Measurements from ENCODE around the gene DAPL1. TPM values are rescaled to one million over a fixed set of nuclear protein-coding genes. Genes with fewer than 3 reads are reported as not detected.

Gene DAPL1, protein sequence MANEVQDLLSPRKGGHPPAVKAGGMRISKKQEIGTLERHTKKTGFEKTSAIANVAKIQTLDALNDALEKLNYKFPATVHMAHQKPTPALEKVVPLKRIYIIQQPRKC
- total RNA-seq (2014; rRNA removed; shearing (Covaris generic)) = not detected in 2 replicates

- no peak within 1 kb of the TSS for H3K4me3 ChIP-seq (ENCODE audit: insufficient read depth, low read depth, low read length)
- DNase-seq = peak; percentile 51
Observed at GRCh38 chr2:158795195-158795924, at the start of gene DAPL1. Gene DAPL1 (plus strand): TSS chr2:158795317. CDS start chr2:158795373, 56 bp downstream.

DNA sequence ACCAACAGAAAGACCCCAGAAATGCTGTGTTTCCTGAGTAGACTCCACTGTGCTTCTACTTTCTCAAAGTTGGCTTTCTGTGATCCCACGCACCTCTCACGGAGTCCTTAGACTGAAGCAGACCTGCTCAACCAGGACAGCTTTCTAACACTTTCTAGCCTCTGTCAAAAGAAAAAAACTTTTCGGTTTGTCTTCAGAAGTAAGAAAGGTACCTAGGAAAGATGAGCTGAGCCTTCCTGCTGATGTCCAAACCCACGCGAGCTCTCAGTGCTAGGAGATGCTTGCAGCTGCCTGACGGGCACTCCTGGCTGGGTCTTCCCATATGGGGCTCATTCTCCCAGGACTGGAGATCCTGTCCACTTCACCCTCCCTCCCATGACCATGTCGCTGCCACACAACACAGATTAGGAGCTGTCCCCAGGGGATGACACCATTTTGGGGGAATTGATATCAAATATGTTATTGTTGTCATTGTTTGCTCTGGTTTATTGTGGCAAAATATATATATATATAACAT lies 49.2 kb upstream of the DAPL1 start:
- no peak for DNase-seq
- H3K27me3 ChIP-seq (ENCODE audit: control insufficient read depth, insufficient read depth, low read length) = no peaks in the 10 kb centered on the region
- no peak overlapping the region for H3K4me3 ChIP-seq (ENCODE audit: insufficient read depth, low read depth, low read length)
- no peaks in the 10 kb centered on the region for H3K36me3 ChIP-seq (replicated peaks; ENCODE audit: control insufficient read depth, insufficient read depth, low read length)

More at GRCh38 chr2:158795195-158795924, at the start of gene DAPL1:
- H3K27me3 ChIP-seq (ENCODE audit: control insufficient read depth, insufficient read depth, low read length) = no peaks in the 10 kb centered on the region
- H3K36me3 ChIP-seq (replicated peaks; ENCODE audit: control insufficient read depth, insufficient read depth, low read length) = no peaks in the 10 kb centered on the region

DNA sequence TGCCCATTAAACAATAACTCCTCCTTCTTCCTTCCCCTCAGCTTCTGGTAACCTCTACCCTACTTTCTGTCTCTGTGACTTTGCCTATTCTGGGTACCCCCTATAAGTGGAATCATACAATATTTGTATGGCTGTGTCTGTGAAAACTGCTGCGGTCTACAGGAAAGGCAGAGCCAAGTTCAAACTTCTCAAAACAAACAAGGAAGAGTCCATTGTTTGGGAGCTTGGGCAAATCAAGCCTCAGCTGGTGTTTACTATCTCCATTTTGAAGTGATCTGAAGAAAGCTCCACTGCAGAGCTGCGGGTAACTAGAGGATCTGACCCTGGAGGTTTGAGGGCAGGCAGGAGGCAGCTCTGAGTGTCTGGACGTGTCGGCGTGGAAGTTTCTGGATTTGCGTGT lies 48.6 kb upstream of the DAPL1 start:
- no peak for DNase-seq
- no peaks in the 10 kb centered on the region for H3K36me3 ChIP-seq (replicated peaks; ENCODE audit: control insufficient read depth, insufficient read depth, low read length)
- no peaks in the 10 kb centered on the region for H3K27me3 ChIP-seq (ENCODE audit: control insufficient read depth, insufficient read depth, low read length)
- H3K4me3 ChIP-seq (ENCODE audit: insufficient read depth, low read depth, low read length) = no peak overlapping the region

GRCh38 chr2:158747281-158747680 lies 47.8 kb upstream of the DAPL1 start:
- Histone ChIP-seq H3K36me3 (replicated peaks; ENCODE audit: control insufficient read depth, insufficient read depth, low read length) (no peaks in the 10 kb centered on the region), H3K4me3 (ENCODE audit: insufficient read depth, low read depth, low read length) (no peak overlapping the region), H3K27me3 (ENCODE audit: control insufficient read depth, insufficient read depth, low read length) (no peaks in the 10 kb centered on the region)
- DNase-seq = no peak

DNA sequence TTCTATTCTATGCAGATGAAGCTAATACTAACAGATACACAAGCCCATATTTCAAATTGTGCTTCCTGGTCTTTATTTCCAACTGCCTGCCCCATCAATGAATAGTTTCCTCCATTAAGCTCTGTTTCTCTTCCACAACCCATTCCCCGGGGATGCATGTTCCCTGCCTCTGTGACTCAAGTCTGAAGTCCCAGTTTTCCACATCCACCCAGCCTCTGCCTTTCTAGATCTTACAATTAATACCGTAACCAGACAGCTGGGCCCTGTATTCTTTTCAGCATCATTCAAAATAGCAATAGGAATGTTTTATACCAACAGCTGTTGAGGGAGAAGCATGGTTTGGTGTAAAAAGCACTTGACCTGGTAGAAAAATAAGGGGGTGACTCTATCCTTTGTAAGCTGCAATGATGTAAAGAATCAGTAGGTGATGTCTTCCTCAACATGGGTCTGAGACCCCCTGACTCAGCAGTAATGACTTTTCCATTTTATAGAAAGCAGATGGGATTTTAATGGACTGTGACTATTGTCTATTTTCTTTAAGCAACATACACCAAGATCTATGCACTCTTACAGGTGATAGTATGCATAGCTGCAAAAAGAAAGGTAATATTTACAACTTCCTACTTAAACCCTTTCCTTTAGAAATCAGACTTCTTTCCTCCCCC lies 46.1 kb upstream of the DAPL1 start:
- Histone ChIP-seq H3K27me3 (ENCODE audit: control insufficient read depth, insufficient read depth, low read length) (no peaks in the 10 kb centered on the region), H3K4me3 (ENCODE audit: insufficient read depth, low read depth, low read length) (no peak overlapping the region), H3K36me3 (replicated peaks; ENCODE audit: control insufficient read depth, insufficient read depth, low read length) (no peaks in the 10 kb centered on the region)
- no peak for DNase-seq

GRCh38 chr2:158750458-158751125 lies 44.5 kb upstream of the DAPL1 start:
- DNase-seq = no peak
- H3K27me3 ChIP-seq (ENCODE audit: control insufficient read depth, insufficient read depth, low read length) = no peaks in the 10 kb centered on the region
- H3K36me3 ChIP-seq (replicated peaks; ENCODE audit: control insufficient read depth, insufficient read depth, low read length) = no peaks in the 10 kb centered on the region
- no peak overlapping the region for H3K4me3 ChIP-seq (ENCODE audit: insufficient read depth, low read depth, low read length)

GRCh38 chr2:158753641-158754611 lies 41.2 kb upstream of the DAPL1 start:
- H3K36me3 ChIP-seq (replicated peaks; ENCODE audit: control insufficient read depth, insufficient read depth, low read length) = no peaks in the 10 kb centered on the region
- H3K4me3 ChIP-seq (ENCODE audit: insufficient read depth, low read depth, low read length) = no peak overlapping the region
- no peaks in the 10 kb centered on the region for H3K27me3 ChIP-seq (ENCODE audit: control insufficient read depth, insufficient read depth, low read length)
- DNase-seq = peak; percentile 63

- H3K27me3 ChIP-seq (ENCODE audit: control insufficient read depth, insufficient read depth, low read length) = no peaks in the 10 kb centered on the region
- peak; percentile 56 for DNase-seq
- H3K36me3 ChIP-seq (replicated peaks; ENCODE audit: control insufficient read depth, insufficient read depth, low read length) = no peaks in the 10 kb centered on the region
- H3K4me3 ChIP-seq (ENCODE audit: insufficient read depth, low read depth, low read length) = no peak overlapping the region
Observed at GRCh38 chr2:158755310-158756087, 39.6 kb upstream of the DAPL1 start.

DNA sequence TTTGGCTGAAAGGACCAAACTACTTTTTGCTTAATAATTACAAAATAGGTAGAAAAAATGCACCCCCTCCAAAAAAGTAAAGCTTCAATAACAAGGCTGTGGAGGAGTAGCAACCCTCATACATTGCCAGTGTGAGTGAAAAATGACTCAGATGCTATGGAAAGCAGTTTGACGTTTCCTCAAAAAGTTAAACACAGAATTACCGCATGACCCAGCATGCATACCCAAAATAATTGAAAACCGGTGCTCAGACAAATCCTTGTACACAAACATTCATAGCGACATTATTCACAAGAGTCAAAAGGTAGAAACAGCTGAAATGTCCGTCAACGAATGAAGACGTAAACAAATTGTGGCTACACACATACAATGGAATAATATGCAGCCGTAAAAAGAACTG lies 38.8 kb upstream of the DAPL1 start:
- DNase-seq = no peak
- no peak overlapping the region for H3K4me3 ChIP-seq (ENCODE audit: insufficient read depth, low read depth, low read length)
- no peaks in the 10 kb centered on the region for H3K27me3 ChIP-seq (ENCODE audit: control insufficient read depth, insufficient read depth, low read length)
- H3K36me3 ChIP-seq (replicated peaks; ENCODE audit: control insufficient read depth, insufficient read depth, low read length) = no peaks in the 10 kb centered on the region

- Histone ChIP-seq H3K27me3 (ENCODE audit: control insufficient read depth, insufficient read depth, low read length) (no peaks in the 10 kb centered on the region), H3K36me3 (replicated peaks; ENCODE audit: control insufficient read depth, insufficient read depth, low read length) (no peaks in the 10 kb centered on the region), H3K4me3 (ENCODE audit: insufficient read depth, low read depth, low read length) (no peak overlapping the region)
- DNase-seq = no peak
Observed at GRCh38 chr2:158756976-158757375, 38.1 kb upstream of the DAPL1 start.

GRCh38 chr2:158760887-158761286 lies 34.2 kb upstream of the DAPL1 start:
- Histone ChIP-seq H3K27me3 (ENCODE audit: control insufficient read depth, insufficient read depth, low read length) (no peaks in the 10 kb centered on the region), H3K4me3 (ENCODE audit: insufficient read depth, low read depth, low read length) (no peak overlapping the region), H3K36me3 (replicated peaks; ENCODE audit: control insufficient read depth, insufficient read depth, low read length) (no peaks in the 10 kb centered on the region)
- no peak for DNase-seq

DNA sequence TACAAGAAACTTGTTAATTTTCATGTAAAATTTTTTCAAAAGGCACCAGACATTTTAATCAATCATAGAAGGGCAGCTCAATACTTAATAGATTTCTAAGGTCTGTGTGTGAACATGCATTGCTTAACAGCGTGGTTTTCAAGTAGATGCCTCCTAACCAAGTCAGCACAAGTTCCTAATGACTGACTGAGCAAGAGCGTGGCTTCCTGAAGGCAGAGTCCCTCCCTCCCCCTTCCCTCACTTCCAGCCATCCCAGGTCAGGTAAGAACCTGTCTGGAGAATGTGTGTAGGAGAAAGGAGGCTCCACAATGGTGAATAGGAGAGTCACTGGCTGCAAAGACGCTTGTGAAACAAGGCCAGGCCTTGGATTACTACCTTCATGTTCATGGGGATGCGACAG lies 33.5 kb upstream of the DAPL1 start:
- H3K36me3 ChIP-seq (replicated peaks; ENCODE audit: control insufficient read depth, insufficient read depth, low read length) = no peaks in the 10 kb centered on the region
- DNase-seq = peak; percentile 23
- H3K27me3 ChIP-seq (ENCODE audit: control insufficient read depth, insufficient read depth, low read length) = no peaks in the 10 kb centered on the region
- no peak overlapping the region for H3K4me3 ChIP-seq (ENCODE audit: insufficient read depth, low read depth, low read length)

- Histone ChIP-seq H3K36me3 (replicated peaks; ENCODE audit: control insufficient read depth, insufficient read depth, low read length) (no peaks in the 10 kb centered on the region), H3K27me3 (ENCODE audit: control insufficient read depth, insufficient read depth, low read length) (no peaks in the 10 kb centered on the region), H3K4me3 (ENCODE audit: insufficient read depth, low read depth, low read length) (no peak overlapping the region)
- no peak for DNase-seq
Observed at GRCh38 chr2:158762336-158762735, 32.8 kb upstream of the DAPL1 start.

Measured in H7 (cell line).